Medulla oblongata (tissue), 1 donor: Measurements from ENCODE around the gene PARS2.

ENCODE experiments used
- DNase-seq: peaks from one replicate; pipeline ENCODE4 v3.0.0-alpha.2; 2015; ENCODE audit errors: extremely low spot score

PARS2 gene

GRCh38 chr1:54774820-54775498, 10.6 kb upstream of the PARS2 start:
- no peak for DNase-seq

- DNase-seq, result no peak
These were observed 8.6 kb upstream of the PARS2 start for GRCh38 chr1:54772951-54773350.

- peak; percentile 19 for DNase-seq
These were observed 3.8 kb upstream of the PARS2 start for GRCh38 chr1:54768093-54768492.

GRCh38 chr1:54767526-54767925, 3.2 kb upstream of the PARS2 start:
- no peak for DNase-seq

GRCh38 chr1:54766726-54767125, 2.4 kb upstream of the PARS2 start:
- no peak for DNase-seq

- DNase-seq, result no peak
These were observed 719 bp upstream of the PARS2 start for GRCh38 chr1:54764922-54765561.

- DNase-seq, result no peak
These were observed 549 bp downstream of the PARS2 start for GRCh38 chr1:54763816-54764132.

- no peak for DNase-seq
These were observed 5.5 kb downstream of the PARS2 start for GRCh38 chr1:54758678-54759348.

GRCh38 chr1:54757833-54758232, 6.5 kb downstream of the PARS2 start:
- DNase-seq, result no peak

GRCh38 chr1:54754486-54755285, 9.6 kb downstream of the PARS2 start:
- DNase-seq, result no peak

GRCh38 chr1:54754045-54754444, 10.3 kb downstream of the PARS2 start:
- no peak for DNase-seq

- DNase-seq, result no peak
These were observed 12.9 kb downstream of the PARS2 start for GRCh38 chr1:54751426-54751825.

GRCh38 chr1:54750596-54750995, 13.7 kb downstream of the PARS2 start:
- no peak for DNase-seq

- no peak for DNase-seq
These were observed 16.1 kb downstream of the PARS2 start for GRCh38 chr1:54748094-54748835.

- no peak for DNase-seq
These were observed 18.5 kb downstream of the PARS2 start for GRCh38 chr1:54745864-54746263.

GRCh38 chr1:54745274-54745673, 19.0 kb downstream of the PARS2 start:
- DNase-seq, result no peak

- DNase-seq, result no peak
These were observed 19.6 kb downstream of the PARS2 start for GRCh38 chr1:54744696-54745095.

- no peak for DNase-seq
These were observed 20.7 kb downstream of the PARS2 start for GRCh38 chr1:54743416-54744226.

GRCh38 chr1:54742282-54742681, 22.0 kb downstream of the PARS2 start:
- no peak for DNase-seq

- DNase-seq, result no peak
These were observed 22.8 kb downstream of the PARS2 start for GRCh38 chr1:54741531-54741930.

GRCh38 chr1:54738244-54738643, 26.1 kb downstream of the PARS2 start:
- DNase-seq, result no peak
